ENCODE measurements around the gene PDE4D.
A peak's percentile ranks its signal among the peaks of the same experiment; 100 is the strongest.

PDE4D gene

DNA sequence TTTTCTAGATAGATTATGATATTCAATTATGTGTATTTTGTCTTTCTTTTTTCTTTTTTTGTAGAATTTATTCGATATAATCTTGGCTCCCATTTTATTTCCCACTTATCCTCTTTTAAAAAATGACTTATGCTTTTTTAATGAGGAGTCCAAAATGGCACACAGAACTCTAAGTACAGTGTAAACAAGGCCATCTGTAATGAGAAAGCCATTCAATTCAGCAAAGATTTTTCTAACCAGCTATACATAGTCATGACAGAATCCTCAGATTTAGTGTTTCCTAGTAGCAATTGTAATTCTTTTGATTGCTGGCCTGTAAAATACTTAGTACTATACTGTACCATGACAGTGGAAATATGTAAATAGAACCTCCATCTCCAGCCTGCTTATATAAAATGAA, 659.3 kb downstream of the PDE4D start:
- no peak for DNase-seq

GRCh38 chr5:59231221-59231931, 662.1 kb downstream of the PDE4D start:
- DNase-seq = no peak

DNA sequence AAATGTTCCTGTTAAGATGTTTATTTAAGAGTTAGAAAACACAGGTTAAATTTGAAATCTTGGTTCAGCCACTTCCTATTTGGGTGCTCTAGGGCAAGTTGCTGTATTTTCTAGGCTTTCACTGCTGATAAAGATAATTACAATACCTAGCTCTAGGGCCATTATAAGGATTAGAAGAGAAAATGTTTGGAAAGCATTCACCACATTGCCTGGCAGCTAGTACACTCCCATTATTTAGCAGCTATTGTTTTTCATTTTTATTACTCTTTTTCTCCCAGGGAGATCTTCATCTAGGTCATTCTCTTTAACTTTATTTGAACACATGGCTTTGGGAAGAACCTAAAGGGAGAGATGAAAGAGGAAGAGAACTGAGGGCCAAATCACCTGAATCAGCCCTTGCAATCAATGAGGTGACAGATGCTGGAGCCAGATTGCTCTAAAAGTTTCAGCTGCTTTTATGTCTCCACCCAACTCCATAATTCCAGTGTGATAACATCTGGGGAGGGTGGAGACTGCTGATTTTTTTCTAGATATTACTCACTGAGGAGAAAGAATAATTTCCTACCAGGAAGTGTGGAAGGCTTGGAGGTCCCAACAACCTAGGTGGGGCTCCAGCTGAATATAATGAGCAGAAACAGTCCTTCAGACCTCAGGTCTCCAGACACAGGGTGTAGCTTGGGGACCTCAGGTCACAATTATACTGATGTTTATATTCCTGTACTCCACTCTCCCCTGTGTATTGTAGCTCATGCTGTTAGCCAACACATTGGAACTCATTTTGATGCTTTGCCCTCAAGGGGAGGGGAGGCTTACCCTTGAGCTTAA, 670.6 kb downstream of the PDE4D start:
- no peak for DNase-seq

- DNase-seq = no peak
Observed at GRCh38 chr5:59221769-59222168, 671.8 kb downstream of the PDE4D start.

- DNase-seq = peak; percentile 6
Observed at GRCh38 chr5:59218424-59219045, 675.0 kb downstream of the PDE4D start.

DNA sequence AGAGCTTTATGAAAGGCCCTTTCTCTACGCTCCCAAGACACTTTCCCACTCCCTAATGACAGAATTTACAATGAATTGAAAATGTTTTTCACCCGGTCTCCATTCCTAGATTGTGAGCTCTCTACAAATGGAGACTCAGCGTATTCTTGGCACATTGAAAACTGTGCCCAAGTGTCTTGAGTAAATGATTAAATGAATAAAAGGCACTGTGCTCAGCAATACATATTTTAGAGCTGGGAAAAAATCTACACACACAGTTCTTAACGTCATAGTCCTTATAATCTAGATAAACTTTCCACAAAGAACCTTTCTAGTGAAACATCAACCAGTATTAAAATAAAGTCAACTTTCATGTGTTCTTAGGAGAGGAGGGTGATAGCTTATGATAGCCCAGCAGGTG, 676.7 kb downstream of the PDE4D start:
- no peak for DNase-seq

- DNase-seq = no peak
Observed at GRCh38 chr5:59212596-59212995, 680.9 kb downstream of the PDE4D start.

GRCh38 chr5:59209758-59210359, 683.7 kb downstream of the PDE4D start:
- no peak for DNase-seq

DNA sequence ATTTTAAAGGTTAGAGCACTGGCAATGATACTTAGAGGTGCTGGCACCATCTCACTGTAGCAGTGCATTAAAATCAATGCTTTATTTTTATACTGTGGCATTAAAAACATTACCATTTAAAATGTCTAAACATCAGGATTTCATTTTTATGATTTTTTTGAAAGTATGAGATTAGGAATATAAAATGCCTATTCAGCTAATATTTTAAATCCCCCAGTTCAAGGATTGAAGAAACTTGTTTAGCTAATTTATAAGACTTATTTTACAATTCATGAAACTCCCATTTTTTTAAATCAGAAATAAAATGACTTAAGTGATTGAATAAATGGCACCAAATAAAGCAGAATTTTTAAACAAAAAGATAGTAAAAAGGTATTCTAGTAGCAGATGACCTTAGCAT, 685.1 kb downstream of the PDE4D start:
- DNase-seq = no peak

- DNase-seq = no peak
Observed at GRCh38 chr5:59207401-59207800, 686.1 kb downstream of the PDE4D start.

- no peak for DNase-seq
Observed at GRCh38 chr5:59206132-59206581, 687.4 kb downstream of the PDE4D start.

- DNase-seq = no peak
Observed at GRCh38 chr5:59204114-59204897, 689.2 kb downstream of the PDE4D start.

- DNase-seq = no peak
Observed at GRCh38 chr5:59199868-59200267, 693.7 kb downstream of the PDE4D start.

- no peak for DNase-seq
Observed at GRCh38 chr5:59198832-59199231, 694.7 kb downstream of the PDE4D start.

- DNase-seq = no peak
Observed at GRCh38 chr5:59198365-59198764, 695.2 kb downstream of the PDE4D start.

DNA sequence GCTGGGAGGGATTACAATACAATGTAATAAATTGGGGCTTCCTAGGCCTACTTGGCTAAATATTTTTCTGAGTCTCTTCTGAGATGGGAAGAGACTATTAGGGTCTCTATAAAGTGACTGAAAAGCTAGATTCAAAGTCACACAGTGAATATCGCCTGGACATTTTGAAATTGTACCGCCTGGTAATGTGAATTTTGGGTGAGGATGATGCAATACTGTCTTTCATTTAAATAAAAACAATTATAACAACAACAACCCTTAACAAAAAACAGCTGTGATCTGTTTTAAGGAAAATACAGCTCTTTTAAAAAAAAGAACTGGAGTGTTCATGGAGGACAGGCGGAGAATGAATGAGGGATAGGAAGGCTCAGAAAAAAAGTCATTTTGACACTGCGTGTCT, 695.6 kb downstream of the PDE4D start:
- no peak for DNase-seq

DNA sequence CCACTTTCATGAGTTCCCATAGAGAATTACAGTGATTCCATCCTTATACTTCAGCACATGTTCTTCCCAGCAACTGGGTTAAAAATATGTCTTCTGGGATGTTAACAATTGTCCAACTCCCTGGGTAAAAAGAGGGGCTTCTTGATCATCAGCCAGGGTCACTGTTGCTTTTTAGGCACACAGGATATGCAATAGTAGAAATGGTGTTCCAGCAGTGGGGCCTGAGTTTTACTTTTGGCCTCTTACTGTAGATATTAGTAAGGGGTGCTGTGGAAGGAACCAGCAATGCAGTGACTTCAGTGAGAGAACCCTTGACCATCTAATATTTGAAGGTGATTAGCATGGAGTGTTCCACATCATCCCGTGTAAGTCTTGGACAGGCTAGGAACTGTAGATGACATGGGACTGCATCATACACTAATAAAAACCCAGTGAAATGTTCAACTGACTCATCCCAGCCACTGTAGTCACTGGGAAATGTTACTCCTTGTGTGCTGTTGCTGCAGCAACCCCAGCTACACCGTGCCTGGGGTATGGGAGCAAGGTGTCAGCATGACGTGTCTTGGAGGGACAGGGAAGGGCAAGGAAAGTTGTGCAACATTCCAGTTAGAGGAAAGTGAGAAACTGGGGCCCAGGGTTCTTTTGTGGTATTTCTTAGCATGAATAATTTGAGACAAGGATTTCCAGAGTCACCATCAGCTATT, 699.8 kb downstream of the PDE4D start:
- no peak for DNase-seq

DNA sequence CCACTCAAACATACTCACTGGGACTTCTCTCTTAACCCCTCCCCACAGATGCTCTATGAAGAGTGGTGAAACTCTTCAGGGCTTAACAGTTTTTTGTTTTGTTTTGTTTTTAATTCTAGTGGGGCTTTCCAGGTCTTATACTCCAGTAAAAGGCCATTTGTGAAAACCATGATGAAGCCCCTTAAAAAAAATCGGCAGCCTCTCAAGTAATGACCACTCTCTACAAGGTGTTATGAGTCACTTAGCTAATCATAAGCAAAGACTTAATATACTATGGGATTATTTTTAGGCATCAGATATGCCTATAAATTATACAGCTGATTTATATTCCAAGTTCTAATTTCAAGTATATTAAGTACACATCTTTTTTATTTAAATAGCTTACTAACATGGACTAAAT, 702.8 kb downstream of the PDE4D start:
- DNase-seq = no peak

- no peak for DNase-seq
Observed at GRCh38 chr5:59189472-59190244, 703.9 kb downstream of the PDE4D start.

GRCh38 chr5:59188419-59189225, 704.9 kb downstream of the PDE4D start:
- peak; percentile 54 for DNase-seq

Data from NCI-H510A treated with DMSO at 0.1 percent for 48 hours (cell line).